Ascending aorta (tissue), 2 donors: ENCODE results near the gene HRC. TPM values are rescaled to one million over a fixed set of nuclear protein-coding genes. Genes with fewer than 3 reads are reported as not detected.
"Not testable (repeated sequence)": the region's sequence is repeated elsewhere in the genome, so short reads cannot be mapped to it uniquely, and the experiment has no call there.

ENCODE experiments used
- DNase-seq, 2 donors: peaks; one replicate each; pipeline ENCODE4 v3.0.0-alpha.2; 2019; ENCODE audit warnings: low spot score in 2 of 2
- H3K27ac ChIP-seq, 2 donors: fragments of 200-600 bp; sonication (generic); one replicate each; pipeline ENCODE4 v1.5.1; 2016 to 2017; ENCODE audit warnings: mild to moderate bottlenecking in 1 of 2
- H3K27me3 ChIP-seq: fragments of 200-600 bp; sonication (generic); one replicate; pipeline ENCODE4 v1.5.1; 2017
- H3K36me3 ChIP-seq, 2 donors: fragments of 200-600 bp; sonication (generic); one replicate each; pipeline ENCODE4 v1.5.1; 2016
- H3K4me1 ChIP-seq, 2 donors: fragments of 200-600 bp; sonication (generic); one replicate each; pipeline ENCODE4 v1.5.1; 2016 to 2017; ENCODE audit warnings: mild to moderate bottlenecking in 1 of 2
- H3K4me3 ChIP-seq, 2 donors: fragments of 200-600 bp; sonication (generic); one replicate each; pipeline ENCODE4 v1.5.1; 2016 to 2017; ENCODE audit warnings: mild to moderate bottlenecking in 1 of 2
- H3K9me3 ChIP-seq, 2 donors: fragments of 200-600 bp; sonication (generic); one replicate each; pipeline ENCODE4 v1.5.1; 2016
- CTCF ChIP-seq, 3 experiments: fragments of 200-600 bp in 2 of 3; fragments of 450-650 bp in 1 of 3; sonication (generic) in 2 of 3; IDR thresholded peaks; one replicate each; pipeline ENCODE4 v1.5.1; 2016 to 2019; ENCODE audit warnings: antibody characterized with exemption in 3 of 3, mild to moderate bottlenecking in 1 of 3, moderate library complexity in 1 of 3
- intact Hi-C: fragments of 100-400 bp; cut with DNase I; formaldehyde crosslinking; loops from one replicate; pipeline ENCODE4 v1.15.1; 2023
- total RNA-seq: library from RNA; depleted of rRNA; stranded (reverse); fragments of >200 nt; gene quantifications from one replicate; pipeline ENCODE4 v1.1.0, GENCODE V29; 2016

HRC gene
- total RNA-seq, 1 donor from 2014 or later: not detected

- DNase-seq: no peak
- H3K27me3 ChIP-seq: no peaks in the 10 kb centered on the region
- H3K4me3 ChIP-seq: peak overlapping the region; percentile 55 to 89
- intact Hi-C loops: no loop called here
- H3K36me3 ChIP-seq: no peaks in the 10 kb centered on the region
- no peak for TF ChIP-seq CTCF (IDR thresholded peaks at IDR 0.05)
- peak overlapping the region; percentile 71 to 82 for H3K27ac ChIP-seq
- H3K4me1 ChIP-seq: peaks cover 5 to 20% of the 10 kb centered on the region in 2 donors
- no peaks in the 10 kb centered on the region for H3K9me3 ChIP-seq
Observed at GRCh38 chr19:49150944-49151243, 4.3 kb downstream of the HRC start.

GRCh38 chr19:49150106-49150943, 4.9 kb downstream of the HRC start:
- Histone ChIP-seq H3K27ac (peak overlapping the region; percentile 71 to 82), H3K36me3 (no peaks in the 10 kb centered on the region), H3K27me3 (no peaks in the 10 kb centered on the region), H3K4me1 (peaks cover 5 to 25% of the 10 kb centered on the region in 2 donors), H3K4me3 (peak overlapping the region; percentile 55 to 89), H3K9me3 (no peaks in the 10 kb centered on the region)
- DNase-seq: peak in 1 of 2 donors; percentile 89
- TF ChIP-seq CTCF (IDR thresholded peaks at IDR 0.05): no peak
- intact Hi-C loops: no loop called here

- peaks cover 5 to 26% of the 10 kb centered on the region in 2 donors for H3K4me1 ChIP-seq
Observed at GRCh38 chr19:49149652-49150105, 5.5 kb downstream of the HRC start.

GRCh38 chr19:49148784-49149651, 6.2 kb downstream of the HRC start:
- Histone ChIP-seq H3K27ac (peak overlapping the region; percentile 71 to 82), H3K4me3 (peak overlapping the region; percentile 55 to 89), H3K27me3 (no peaks in the 10 kb centered on the region), H3K9me3 (no peaks in the 10 kb centered on the region), H3K36me3 (no peaks in the 10 kb centered on the region), H3K4me1 (peaks cover 5 to 26% of the 10 kb centered on the region in 2 donors)
- no peak for TF ChIP-seq CTCF (IDR thresholded peaks at IDR 0.05)
- intact Hi-C loops: loop anchor here (1.0 to 10.0 kb wide), 4 partner anchors 30 to 364 kb away; partner anchors contain the start of genes C19orf73, GYS1, PPFIA3 and RUVBL2
- DNase-seq: peak; percentile 88 to 98

More at GRCh38 chr19:49149652-49150105, 5.5 kb downstream of the HRC start:
- DNase-seq: peak in 1 of 2 donors; percentile 88
- Histone ChIP-seq H3K9me3 (no peaks in the 10 kb centered on the region), H3K27me3 (no peaks in the 10 kb centered on the region), H3K36me3 (no peaks in the 10 kb centered on the region), H3K4me3 (peak overlapping the region; percentile 55 to 89), H3K27ac (peak overlapping the region; percentile 71 to 82)
- intact Hi-C loops: loop anchor here (1.0 to 10.0 kb wide), 4 partner anchors 30 to 365 kb away; partner anchors contain the start of genes C19orf73, GYS1, PPFIA3 and RUVBL2
- TF ChIP-seq CTCF (IDR thresholded peaks at IDR 0.05): peak in 1 of 3 experiments; percentile 8

GRCh38 chr19:49148044-49148682, 7.0 kb downstream of the HRC start:
- no peaks in the 10 kb centered on the region for H3K9me3 ChIP-seq

GRCh38 chr19:49146408-49146770, 8.8 kb downstream of the HRC start:
- H3K4me3 ChIP-seq: peak overlapping the region in 1 of 2 donors; percentile 49
- intact Hi-C loops: loop anchor here (5.0 to 10.0 kb wide), 2 partner anchors 154 to 362 kb away; partner anchors contain the start of genes GYS1 and RUVBL2

More at GRCh38 chr19:49148044-49148682, 7.0 kb downstream of the HRC start:
- peak overlapping the region; percentile 55 to 89 for H3K4me3 ChIP-seq
- H3K27ac ChIP-seq: no peak overlapping the region
- no peak for TF ChIP-seq CTCF (IDR thresholded peaks at IDR 0.05)
- H3K36me3 ChIP-seq: no peaks in the 10 kb centered on the region
- peaks cover 5 to 26% of the 10 kb centered on the region in 2 donors for H3K4me1 ChIP-seq
- no peaks in the 10 kb centered on the region for H3K27me3 ChIP-seq
- intact Hi-C loops: loop anchor here (5.0 to 10.0 kb wide), 2 partner anchors 156 to 363 kb away; partner anchors contain the start of genes GYS1 and RUVBL2
- DNase-seq: no peak

More at GRCh38 chr19:49146408-49146770, 8.8 kb downstream of the HRC start:
- H3K36me3 ChIP-seq, H3K9me3 ChIP-seq, H3K27ac ChIP-seq, H3K27me3 ChIP-seq, DNase-seq: not testable (repeated sequence)
- peaks cover 5 to 26% of the 10 kb centered on the region in 2 donors for H3K4me1 ChIP-seq
